COLO829 (cell line): Measurements from ENCODE around the gene ST7L.

Source experiments
- DNase-seq: peaks from one replicate; pipeline ENCODE4 v3.0.0; 2012; ENCODE audit warnings: low spot score

The ST7L gene

DNA sequence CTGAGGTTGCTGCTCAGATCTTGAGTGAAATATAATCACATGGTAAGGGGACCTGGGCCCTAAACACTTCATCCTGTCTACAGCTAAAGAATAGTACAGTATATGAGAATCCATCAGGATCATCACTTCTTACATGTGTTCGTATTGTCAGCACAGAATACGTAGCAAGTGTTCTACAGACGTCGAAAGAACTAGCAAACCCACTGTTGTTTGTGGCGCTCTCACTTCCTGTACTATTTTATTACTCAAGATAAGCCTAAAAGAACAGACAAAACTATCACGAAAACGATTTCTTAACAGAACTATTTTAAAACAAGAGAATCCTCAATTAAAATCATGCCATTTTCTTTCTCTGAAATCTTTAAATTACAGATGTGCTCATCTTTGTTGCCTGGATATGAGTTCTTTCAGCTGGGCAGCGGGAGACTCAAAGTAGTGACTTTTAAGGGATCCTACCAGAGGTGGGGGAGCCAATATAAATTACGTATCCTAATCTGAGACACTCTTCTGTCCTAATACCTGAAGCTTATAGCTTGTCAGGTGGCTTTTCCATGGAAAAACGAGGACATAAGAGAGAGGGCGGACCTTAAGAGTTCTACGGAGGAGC, 724 bp downstream of the ST7L start:
- no peak for DNase-seq

GRCh38 chr1:112614460-112615065, 4.4 kb downstream of the ST7L start:
- no peak for DNase-seq

- no peak for DNase-seq
Observed at GRCh38 chr1:112605633-112606327, 13.2 kb downstream of the ST7L start.

GRCh38 chr1:112603541-112603940, 15.4 kb downstream of the ST7L start:
- no peak for DNase-seq

- no peak for DNase-seq
Observed at GRCh38 chr1:112603012-112603411, 15.9 kb downstream of the ST7L start.

DNA sequence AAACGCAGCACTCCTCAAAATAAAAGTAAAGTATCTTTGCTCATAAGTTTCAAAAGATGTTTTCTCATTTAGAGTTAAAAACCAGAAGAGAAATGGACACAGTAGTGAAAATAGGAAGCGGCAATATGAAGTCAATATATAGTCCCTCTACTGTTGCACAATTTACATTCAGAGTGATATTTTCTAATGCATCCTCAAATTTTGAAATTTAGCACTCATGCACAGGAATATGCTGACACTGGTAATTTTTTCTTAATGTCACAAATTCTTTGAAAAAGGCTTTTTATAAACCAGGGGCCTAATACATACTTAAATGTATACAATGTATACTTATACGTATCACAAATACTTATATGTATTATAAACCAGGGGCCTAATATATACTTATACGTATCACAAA, 19.5 kb downstream of the ST7L start:
- no peak for DNase-seq

DNA sequence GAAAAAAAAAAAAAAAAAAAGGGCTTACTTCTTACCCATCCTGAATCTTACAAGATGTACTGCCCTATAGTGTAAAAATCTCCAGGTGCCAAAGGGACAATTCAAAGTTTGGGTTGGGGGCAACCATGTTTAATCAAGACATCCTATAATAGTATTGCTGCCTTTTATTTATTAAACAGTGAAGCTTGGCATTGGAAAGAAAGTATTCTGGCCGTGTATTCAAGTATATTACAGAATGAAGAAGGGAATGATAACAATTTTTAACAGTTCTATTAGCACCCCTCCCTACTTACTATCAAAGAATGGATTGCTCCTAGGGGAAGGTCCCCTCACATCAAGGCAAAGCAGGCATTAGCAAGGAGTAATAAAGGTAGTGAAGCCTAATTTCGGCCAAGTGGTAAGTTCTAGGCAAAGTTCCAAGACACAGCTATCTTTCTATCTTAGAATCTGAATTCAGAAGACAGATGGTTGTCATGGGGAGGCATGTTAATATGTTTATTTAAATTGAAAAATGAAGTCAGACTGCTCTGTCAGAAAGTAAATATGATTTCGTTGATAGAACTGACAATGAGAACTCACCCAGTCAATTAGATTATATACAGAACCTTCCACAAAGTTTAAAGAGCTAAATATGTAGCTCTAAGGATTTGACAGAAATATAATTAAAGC, 24.6 kb downstream of the ST7L start:
- DNase-seq = no peak

- DNase-seq = peak; percentile 0
Observed at GRCh38 chr1:112589766-112590165, 29.2 kb downstream of the ST7L start.

DNA sequence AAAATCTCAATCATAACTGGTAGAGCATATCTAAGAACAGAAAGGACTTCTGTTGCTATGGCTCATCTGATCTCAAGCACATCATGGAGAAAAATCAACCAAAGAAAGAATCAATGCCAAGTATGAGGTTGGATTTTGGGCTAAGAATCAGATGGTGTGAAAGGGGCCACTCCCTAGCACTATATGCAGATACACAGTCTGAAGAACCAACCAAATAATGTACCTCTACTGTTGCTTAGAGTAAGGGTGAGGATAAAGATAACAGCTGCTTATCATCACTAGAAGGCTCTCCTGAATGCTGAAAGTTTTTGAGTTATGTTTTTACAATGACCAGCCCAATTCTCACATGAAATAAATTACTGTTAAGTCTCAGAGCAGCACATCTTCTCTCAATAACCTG, 35.6 kb downstream of the ST7L start:
- DNase-seq = no peak

DNA sequence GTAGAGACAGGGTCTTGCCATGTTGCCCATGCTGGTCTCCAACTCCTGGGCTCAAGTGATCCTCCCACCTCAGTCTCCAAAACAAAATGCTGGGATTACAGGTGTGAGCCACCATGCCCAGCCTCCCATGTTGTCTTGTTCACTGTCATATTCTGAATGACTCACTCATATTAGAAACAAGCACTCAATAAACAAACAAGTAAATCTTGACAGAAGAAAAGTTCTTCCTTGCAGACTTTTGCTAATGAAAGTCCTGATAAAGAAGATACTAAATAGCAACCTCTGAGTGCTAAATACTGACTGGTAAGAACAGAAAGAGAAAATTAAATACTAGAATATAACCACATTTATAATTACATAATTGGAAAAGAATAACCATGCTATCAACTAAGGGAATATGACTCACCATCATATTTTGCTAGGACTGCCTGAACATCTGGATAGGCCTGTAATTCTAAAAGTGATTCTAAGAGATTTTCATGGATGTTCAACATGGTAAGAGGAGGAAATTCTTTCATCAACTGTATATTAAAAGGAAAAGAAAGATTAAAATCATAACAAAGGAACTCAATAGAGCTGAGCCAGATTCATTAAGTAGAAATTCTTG, 37.3 kb downstream of the ST7L start:
- no peak for DNase-seq

DNA sequence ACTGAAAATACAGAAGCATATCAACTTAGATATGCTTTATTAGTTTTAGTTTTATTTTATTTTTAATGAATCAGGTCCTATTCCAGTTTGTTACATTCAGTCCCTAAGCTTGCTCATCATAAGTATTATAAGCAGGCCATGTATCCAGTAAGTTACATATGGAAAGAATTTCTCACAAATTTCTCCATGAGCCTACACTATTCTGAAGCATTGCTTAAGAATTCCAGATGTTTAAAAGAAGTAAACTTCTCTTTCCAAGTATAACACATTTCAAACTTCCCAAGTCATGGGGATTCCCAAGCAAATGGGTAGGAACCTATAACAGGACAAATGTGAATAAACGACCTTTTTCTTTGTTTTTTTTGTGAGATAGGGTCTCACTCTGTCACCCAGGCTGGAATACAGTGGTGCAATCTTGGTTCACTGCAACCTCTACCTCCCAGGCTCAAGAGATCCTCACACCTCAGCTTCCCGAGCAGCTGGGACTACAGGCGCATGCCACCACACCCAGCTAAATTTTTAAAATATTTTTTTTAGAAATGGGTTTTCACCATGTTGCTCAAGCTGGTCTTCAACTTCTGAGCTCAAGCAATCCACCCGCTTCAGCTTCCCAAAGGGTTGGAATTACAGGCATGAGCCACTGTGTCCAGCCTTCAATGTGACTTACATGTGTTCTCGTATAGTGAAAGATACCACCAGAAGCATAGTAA, 39.0 kb downstream of the ST7L start:
- DNase-seq = no peak

DNA sequence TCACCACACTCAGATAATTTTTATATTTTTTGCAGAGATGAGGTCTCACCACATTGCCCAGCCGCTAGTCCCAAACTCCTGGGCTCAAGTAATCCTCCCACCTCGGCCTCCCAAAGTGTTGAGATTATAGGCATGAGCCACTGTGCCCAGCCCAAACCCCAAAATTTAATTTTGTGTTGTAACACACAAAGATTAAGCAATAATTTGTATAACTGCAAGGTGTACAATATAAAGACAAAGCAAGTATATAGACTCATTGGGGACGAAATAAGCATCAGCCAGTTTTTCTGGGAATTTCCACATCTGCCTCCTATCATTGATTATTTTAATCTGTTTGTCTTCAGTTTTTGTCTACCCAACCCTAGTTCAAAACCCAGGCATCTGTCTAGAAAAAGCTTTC, 42.7 kb downstream of the ST7L start:
- DNase-seq = no peak

GRCh38 chr1:112575154-112575804, 43.7 kb downstream of the ST7L start:
- DNase-seq = peak; percentile 13

- no peak for DNase-seq
Observed at GRCh38 chr1:112565800-112566199, 53.1 kb downstream of the ST7L start.

DNA sequence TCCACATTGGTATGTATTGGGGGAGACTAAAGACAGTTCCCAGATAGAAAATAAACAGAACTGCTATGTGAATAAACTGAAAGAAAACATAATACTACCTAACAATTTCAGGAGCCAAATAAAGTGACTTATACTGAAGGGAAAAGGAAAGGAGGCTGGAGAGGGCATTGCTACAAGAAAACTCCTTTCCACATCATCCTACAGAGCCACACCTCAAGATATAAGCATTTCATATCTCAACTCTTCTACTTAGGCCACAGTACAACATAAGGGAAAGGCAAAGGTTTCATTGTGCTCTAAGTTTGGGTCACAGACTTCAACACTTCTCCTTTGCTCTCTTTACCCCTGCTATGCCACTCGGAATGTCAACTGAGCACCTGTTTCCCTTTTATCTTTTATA, 54.9 kb downstream of the ST7L start:
- DNase-seq = no peak

DNA sequence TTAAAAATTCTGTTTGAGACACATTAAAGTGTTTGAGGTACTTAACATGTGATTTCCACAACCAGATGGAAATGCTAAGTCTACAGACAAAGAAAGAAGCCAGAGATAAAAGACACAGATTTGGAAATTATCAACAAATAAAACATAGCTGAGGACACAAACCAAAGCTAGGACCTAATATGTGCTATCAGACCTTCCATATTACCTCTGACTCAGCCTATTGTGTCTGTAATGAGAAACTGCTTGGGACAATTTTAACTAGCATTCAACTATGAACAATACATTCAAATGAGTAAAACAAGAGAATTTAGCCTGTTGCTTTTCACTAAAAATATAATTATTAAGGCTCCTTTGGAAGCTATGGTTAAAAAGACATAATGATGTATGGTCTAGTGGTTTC, 55.6 kb downstream of the ST7L start:
- DNase-seq = no peak

DNA sequence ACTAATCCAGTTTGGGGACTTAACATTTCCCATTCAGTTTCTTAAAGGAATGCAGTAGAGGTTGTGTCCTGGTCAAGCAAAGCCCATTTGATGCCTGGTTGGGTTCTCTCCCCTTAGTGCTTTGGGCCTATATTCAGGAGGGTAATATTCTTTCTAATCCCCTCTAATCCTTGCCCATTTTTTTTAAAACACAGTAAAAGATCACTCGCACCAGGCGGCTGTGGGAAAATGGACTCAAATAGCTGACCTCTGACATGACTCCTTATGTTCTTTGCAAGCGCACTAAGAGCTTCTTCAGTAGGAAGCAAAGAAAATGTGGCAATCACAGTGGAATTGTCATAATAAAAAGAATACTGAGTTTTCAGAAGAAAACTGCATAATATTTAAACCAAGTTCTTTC, 60.3 kb downstream of the ST7L start:
- DNase-seq = no peak

DNA sequence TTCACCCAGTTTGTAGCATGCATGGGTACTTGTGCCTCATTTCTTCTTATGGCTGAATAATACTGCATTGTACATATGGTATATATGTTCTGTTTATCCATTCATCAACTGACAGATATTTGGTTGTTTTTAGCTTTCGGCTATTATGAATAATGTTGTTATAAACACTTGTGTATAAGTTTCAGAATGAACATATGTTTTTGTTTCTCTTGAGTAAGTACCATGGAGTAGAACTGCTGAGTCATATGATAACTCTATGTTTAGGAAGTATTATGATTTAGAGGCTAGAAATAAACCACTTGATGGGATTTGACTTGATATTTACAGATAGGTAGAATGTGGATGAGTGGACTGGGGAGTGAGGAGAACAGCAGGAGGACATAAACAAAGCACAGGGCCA, 61.6 kb downstream of the ST7L start:
- DNase-seq = no peak

DNA sequence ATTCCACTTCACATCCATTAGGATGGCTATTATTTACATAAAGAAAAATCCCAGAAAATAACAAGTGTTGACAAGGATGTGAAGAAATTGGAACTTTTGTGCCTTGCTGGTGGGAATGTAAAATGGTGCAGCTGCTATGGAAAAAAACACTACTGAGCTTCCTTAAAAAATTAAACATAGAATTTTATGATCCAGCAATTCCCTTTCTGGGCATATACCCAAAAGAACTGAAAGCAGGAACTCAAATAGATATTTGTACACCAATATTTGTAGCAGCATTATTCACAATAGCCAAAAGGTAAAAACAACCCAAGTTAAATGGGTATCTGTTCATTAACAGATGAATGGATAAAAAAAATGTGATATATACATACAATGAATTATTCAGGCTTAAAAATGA, 64.5 kb downstream of the ST7L start:
- no peak for DNase-seq

- DNase-seq = no peak
Observed at GRCh38 chr1:112549590-112549989, 69.4 kb downstream of the ST7L start.

- DNase-seq = peak; percentile 23
Observed at GRCh38 chr1:112548547-112548946, 70.4 kb downstream of the ST7L start.

DNA sequence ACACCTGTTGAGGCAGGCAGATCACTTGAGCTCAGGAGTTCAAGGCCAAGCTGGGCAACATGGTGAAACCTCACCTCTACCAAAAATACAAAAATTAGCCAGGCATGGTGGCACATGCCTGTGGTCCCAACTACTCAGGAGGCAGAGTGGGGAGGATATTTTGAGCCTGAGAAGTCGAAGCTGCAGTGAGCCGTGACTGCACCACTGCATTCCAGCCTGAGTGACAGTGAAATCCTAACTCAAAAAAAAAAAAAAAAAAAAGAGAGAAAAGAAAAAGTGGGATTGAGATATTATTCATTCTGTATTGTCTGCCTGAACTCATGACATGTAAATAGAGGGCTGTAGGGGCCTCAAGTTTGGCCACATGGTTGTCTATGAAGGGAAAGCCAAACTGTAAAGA, 72.9 kb downstream of the ST7L start:
- no peak for DNase-seq
